Activated gamma-delta T cell treated with anti-CD3 and anti-CD28 coated beads, Interleukin-2, amount 50 U/mL, for 16 hours (primary cell): ENCODE results near the gene UQCRC1.
"Not testable (repeated sequence)": the region's sequence is repeated elsewhere in the genome, so short reads cannot be mapped to it uniquely, and the experiment has no call there.

Experiments used
- DNase-seq: peaks from one replicate; pipeline ENCODE4 v3.0.0-alpha.2; 2020; ENCODE audit warnings: low read depth

UQCRC1 gene

GRCh38 chr3:48553886-48554845 is 55.3 kb downstream of the UQCRC1 start:
- no peak for DNase-seq

GRCh38 chr3:48553361-48553760 is 56.1 kb downstream of the UQCRC1 start:
- no peak for DNase-seq

- no peak for DNase-seq
Observed at GRCh38 chr3:48552111-48552951, 57.1 kb downstream of the UQCRC1 start.

- DNase-seq, result not testable (repeated sequence)
Observed at GRCh38 chr3:48551651-48552050, 57.8 kb downstream of the UQCRC1 start.
